GM21825 (cell line): ENCODE measurements around the gene EI24.

Source experiments
- ATAC-seq: cut with Tn5 transposase; IDR thresholded peaks from one replicate; pipeline ENCODE4 v1.9.1; 2021; ENCODE audit warnings: mild to moderate bottlenecking, moderate library complexity; ENCODE audit not compliant: unreplicated experiment

Gene EI24

GRCh38 chr11:125626288-125626950 is 57.1 kb downstream of the EI24 start:
- ATAC-seq = peak; percentile 38

GRCh38 chr11:125627236-125627910 is 58.1 kb downstream of the EI24 start:
- ATAC-seq = no peak
